ENCODE results near the gene UPF2. TPM values are rescaled to one million over a fixed set of nuclear protein-coding genes. Genes with fewer than 3 reads are reported as not detected.

UPF2 gene
- total RNA-seq, 3 donors from 2014 or later (not counting 1 experiment from before 2014, with no cell fraction given): 29.3 to 33.2 (median 30.1) TPM

GRCh38 chr10:11962176-11962575 lies 80.4 kb downstream of the UPF2 start:
- intact Hi-C loops (cut with micrococcal nuclease): no loop called here
- TF ChIP-seq CTCF (IDR thresholded peaks at IDR 0.05): no peak
- DNase-seq: no peak
- Mint-ChIP-seq H3K27me3 (ENCODE audit: low read depth in 2 of 2) (no peaks in the 10 kb centered on the region), H3K27ac (peak overlapping the region in 1 of 2 donors; percentile 27), H3K4me1 (peaks cover 0 to 4% of the 10 kb centered on the region in 2 donors), H3K9me3 (peaks cover 0 to 2% of the 10 kb centered on the region in 2 donors), H3K4me3 (no peak overlapping the region), H3K36me3 (peaks cover 32% of the 10 kb centered on the region)
- Histone ChIP-seq H3K4me3 (ENCODE audit: low read length) (no peak overlapping the region), H3K27ac (ENCODE audit: low read length) (no peak overlapping the region), H3K9me3 (ENCODE audit: control insufficient read depth, insufficient read depth, low read length) (no peaks in the 10 kb centered on the region), H3K36me3 (ENCODE audit: control insufficient read depth, insufficient read depth, low read length) (peaks cover 78% of the 10 kb centered on the region), H3K4me1 (ENCODE audit: control insufficient read depth, insufficient read depth, low read length) (no peaks in the 10 kb centered on the region), H3K27me3 (ENCODE audit: control insufficient read depth, insufficient read depth, low read length) (no peaks in the 10 kb centered on the region)
- WGBS (ENCODE audit: insufficient coverage): 100% methylated on average over 2 of the region's 2 CpGs
- ATAC-seq: no peak

DNA sequence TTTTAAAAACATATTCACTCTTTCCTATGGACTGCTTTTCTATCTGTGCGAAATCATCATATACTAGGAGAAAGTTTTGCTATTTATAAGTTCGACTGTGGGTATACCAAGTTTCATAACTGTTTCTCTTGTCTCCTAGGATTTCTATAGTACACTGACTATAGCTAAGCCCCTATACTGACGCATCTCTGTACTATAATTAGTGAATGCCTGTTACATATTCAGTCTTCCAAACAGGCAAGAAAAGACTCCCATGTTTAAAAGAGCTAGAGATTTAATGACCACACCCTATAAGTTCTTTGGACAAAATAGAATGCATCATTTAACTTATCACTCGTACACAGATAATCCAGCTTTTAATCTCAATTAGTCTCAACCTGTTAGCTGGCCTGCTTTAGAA lies 80.8 kb downstream of the UPF2 start:
- H3K36me3 Mint-ChIP-seq: peaks cover 28% of the 10 kb centered on the region
- no peaks in the 10 kb centered on the region for H3K9me3 ChIP-seq (ENCODE audit: control insufficient read depth, insufficient read depth, low read length)
- no peaks in the 10 kb centered on the region for H3K27me3 Mint-ChIP-seq (ENCODE audit: low read depth in 2 of 2)
- no peak overlapping the region for H3K4me3 Mint-ChIP-seq
- no peak overlapping the region for H3K27ac Mint-ChIP-seq
- 100% methylated on average over 2 of the region's 4 CpGs for WGBS (ENCODE audit: insufficient coverage)
- TF ChIP-seq CTCF (IDR thresholded peaks at IDR 0.05): no peak
- DNase-seq: no peak
- H3K27ac ChIP-seq (ENCODE audit: low read length): no peak overlapping the region
- peaks cover 0 to 4% of the 10 kb centered on the region in 2 donors for H3K4me1 Mint-ChIP-seq
- H3K27me3 ChIP-seq (ENCODE audit: control insufficient read depth, insufficient read depth, low read length): no peaks in the 10 kb centered on the region
- H3K9me3 Mint-ChIP-seq: no peaks in the 10 kb centered on the region
- ATAC-seq: no peak
- H3K4me1 ChIP-seq (ENCODE audit: control insufficient read depth, insufficient read depth, low read length): no peaks in the 10 kb centered on the region
- intact Hi-C loops (cut with micrococcal nuclease): no loop called here
- no peak overlapping the region for H3K4me3 ChIP-seq (ENCODE audit: low read length)
- H3K36me3 ChIP-seq (ENCODE audit: control insufficient read depth, insufficient read depth, low read length): peaks cover 78% of the 10 kb centered on the region

DNA sequence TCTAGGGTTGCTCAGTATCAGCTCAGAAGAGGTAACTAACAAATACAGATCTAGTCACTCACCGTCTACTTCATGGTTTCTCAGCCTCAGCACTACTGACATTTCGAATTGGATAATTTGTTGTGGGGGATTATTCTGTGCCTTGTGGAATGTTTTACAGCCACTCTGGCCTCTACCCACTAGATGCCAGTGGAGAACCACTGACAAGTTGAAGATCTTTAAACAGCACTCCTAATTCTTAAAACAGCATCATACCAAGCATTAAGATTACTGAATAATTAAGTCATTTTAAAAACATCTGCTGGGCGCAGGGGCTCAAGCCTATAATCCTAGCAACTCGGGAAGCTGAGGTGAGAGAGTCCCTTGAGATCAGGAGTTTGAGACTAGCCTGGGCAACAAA lies 82.6 kb downstream of the UPF2 start:
- WGBS (ENCODE audit: insufficient coverage): 100% methylated on average over 1 of the region's 4 CpGs
- intact Hi-C loops (cut with micrococcal nuclease): no loop called here

More for the DNA sequence above, 82.6 kb downstream of the UPF2 start:
- DNase-seq: no peak
- no peaks in the 10 kb centered on the region for H3K27me3 ChIP-seq (ENCODE audit: control insufficient read depth, insufficient read depth, low read length)
- H3K4me3 Mint-ChIP-seq: no peak overlapping the region
- no peak for ATAC-seq
- no peak for TF ChIP-seq CTCF (IDR thresholded peaks at IDR 0.05)
- no peaks in the 10 kb centered on the region for H3K27me3 Mint-ChIP-seq (ENCODE audit: low read depth in 2 of 2)
- H3K9me3 ChIP-seq (ENCODE audit: control insufficient read depth, insufficient read depth, low read length): no peaks in the 10 kb centered on the region
- H3K4me3 ChIP-seq (ENCODE audit: low read length): no peak overlapping the region
- H3K9me3 Mint-ChIP-seq: no peaks in the 10 kb centered on the region
- H3K4me1 Mint-ChIP-seq: peaks cover 0 to 4% of the 10 kb centered on the region in 2 donors
- H3K27ac ChIP-seq (ENCODE audit: low read length): no peak overlapping the region
- H3K27ac Mint-ChIP-seq: no peak overlapping the region
- H3K36me3 ChIP-seq (ENCODE audit: control insufficient read depth, insufficient read depth, low read length): peaks cover 81% of the 10 kb centered on the region
- peaks cover 28% of the 10 kb centered on the region for H3K36me3 Mint-ChIP-seq
- no peaks in the 10 kb centered on the region for H3K4me1 ChIP-seq (ENCODE audit: control insufficient read depth, insufficient read depth, low read length)
